Stimulated activated naive CD8-positive, alpha-beta T cell treated with anti-CD3 and anti-CD28 coated beads, Interleukin-15, Interleukin-2, amounts not matched to agents 100 ng/mL and 50 ng/mL, for 24 hours (primary cell): ENCODE results near the gene WSB2.

Experiments used
- H3K27ac Mint-ChIP-seq: one replicate; pipeline ENCODE4 v1.8.0; 2021; ENCODE audit warnings: mild to moderate bottlenecking, mixed read lengths
- H3K27me3 Mint-ChIP-seq: one replicate; pipeline ENCODE4 v1.8.0; 2021; ENCODE audit warnings: mixed read lengths
- H3K36me3 Mint-ChIP-seq: one replicate; pipeline ENCODE4 v1.8.0; 2021; ENCODE audit warnings: low read depth, mixed read lengths
- H3K4me1 Mint-ChIP-seq: one replicate; pipeline ENCODE4 v1.8.0; 2021; ENCODE audit warnings: low read depth, mixed read lengths
- H3K4me3 Mint-ChIP-seq: one replicate; pipeline ENCODE4 v1.8.0; 2021; ENCODE audit warnings: mild to moderate bottlenecking, mixed read lengths
- H3K9me3 Mint-ChIP-seq: one replicate; pipeline ENCODE4 v1.8.0; 2021; ENCODE audit warnings: mixed read lengths

WSB2 gene

DNA sequence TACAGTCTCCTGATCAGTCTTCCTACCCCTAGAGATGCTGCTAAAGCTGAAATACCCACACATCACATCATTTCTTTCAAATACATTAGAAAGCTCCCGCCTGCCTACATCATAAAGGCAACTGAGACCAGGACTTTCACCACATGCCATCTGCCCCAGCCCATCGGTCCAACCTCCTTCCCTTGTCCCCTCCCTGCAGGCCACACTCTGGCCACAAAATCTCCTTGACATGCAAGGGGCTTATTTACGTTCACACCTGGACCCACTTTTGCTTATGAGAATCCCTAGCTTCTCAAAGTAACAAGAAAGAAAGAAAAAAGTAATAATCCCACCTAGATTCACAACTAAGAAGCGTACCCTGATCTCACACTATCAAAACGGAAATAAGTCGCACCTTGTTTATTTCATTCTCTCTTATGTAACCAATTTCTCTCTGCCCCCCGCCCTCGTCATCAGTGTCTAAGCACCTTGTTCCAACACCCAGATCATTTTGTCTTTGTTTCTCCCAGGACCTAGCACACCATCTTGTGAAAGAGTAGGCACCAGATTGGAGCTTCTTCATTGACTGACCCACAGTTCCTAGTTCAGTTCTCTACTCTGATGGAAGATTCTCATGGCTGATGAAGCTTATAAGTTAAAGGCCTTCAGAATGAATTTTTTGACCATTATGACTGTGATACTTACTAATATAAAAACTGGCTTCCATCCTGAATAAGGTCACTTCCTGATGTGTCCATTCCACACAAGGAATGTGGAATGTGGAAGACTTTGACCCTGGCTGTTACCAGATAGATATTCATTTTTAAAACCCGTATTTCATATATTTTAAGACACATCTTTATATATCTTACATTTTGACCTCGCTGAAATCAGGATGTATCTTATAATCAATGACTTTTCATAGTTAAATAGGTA is 7.7 kb downstream of the WSB2 start:
- peak overlapping the region; percentile 89 for H3K27ac Mint-ChIP-seq
- H3K9me3 Mint-ChIP-seq: no peaks in the 10 kb centered on the region
- H3K4me3 Mint-ChIP-seq: no peak overlapping the region
- no peaks in the 10 kb centered on the region for H3K27me3 Mint-ChIP-seq
- H3K4me1 Mint-ChIP-seq: peaks cover 40% of the 10 kb centered on the region
- H3K36me3 Mint-ChIP-seq: peaks cover 28% of the 10 kb centered on the region

GRCh38 chr12:118052324-118053070 is 8.5 kb downstream of the WSB2 start:
- Mint-ChIP-seq H3K4me3 (peak overlapping the region; percentile 56), H3K27me3 (no peaks in the 10 kb centered on the region), H3K4me1 (peaks cover 40% of the 10 kb centered on the region), H3K36me3 (peaks cover 28% of the 10 kb centered on the region), H3K9me3 (no peaks in the 10 kb centered on the region), H3K27ac (peak overlapping the region; percentile 89)

GRCh38 chr12:118050972-118051910 is 9.7 kb downstream of the WSB2 start:
- no peak overlapping the region for H3K4me3 Mint-ChIP-seq
- H3K9me3 Mint-ChIP-seq: no peaks in the 10 kb centered on the region
- peak overlapping the region; percentile 89 for H3K27ac Mint-ChIP-seq
- peaks cover 35% of the 10 kb centered on the region for H3K36me3 Mint-ChIP-seq
- H3K4me1 Mint-ChIP-seq: peaks cover 49% of the 10 kb centered on the region
- H3K27me3 Mint-ChIP-seq: no peaks in the 10 kb centered on the region

DNA sequence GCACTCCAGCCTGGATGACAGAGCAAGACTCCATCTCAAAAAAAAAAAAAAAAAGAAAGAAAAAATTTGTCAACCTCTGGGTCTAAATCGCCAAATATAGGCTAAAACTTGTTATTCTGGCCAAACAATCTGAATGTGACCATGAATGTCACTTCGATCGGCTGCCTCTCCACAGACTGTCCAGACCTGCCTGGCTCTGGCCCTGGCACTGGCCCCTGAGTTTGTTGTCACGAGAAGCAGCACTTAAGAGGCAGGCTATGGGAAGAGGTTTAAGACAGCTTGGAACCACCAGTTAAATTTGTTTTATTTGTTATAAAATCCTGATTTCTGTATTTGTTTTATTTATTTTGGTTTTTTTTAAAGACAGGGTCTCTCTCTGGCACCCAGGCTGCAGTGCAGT is 14.5 kb downstream of the WSB2 start:
- Mint-ChIP-seq H3K4me3 (no peak overlapping the region), H3K36me3 (peaks cover 63% of the 10 kb centered on the region), H3K27me3 (no peaks in the 10 kb centered on the region), H3K9me3 (no peaks in the 10 kb centered on the region), H3K4me1 (peaks cover 61% of the 10 kb centered on the region), H3K27ac (peak overlapping the region; percentile 98)

GRCh38 chr12:118044577-118044976 is 16.4 kb downstream of the WSB2 start:
- Mint-ChIP-seq H3K9me3 (no peaks in the 10 kb centered on the region), H3K4me1 (peaks cover 58% of the 10 kb centered on the region), H3K36me3 (peaks cover 60% of the 10 kb centered on the region), H3K27ac (peak overlapping the region; percentile 98), H3K4me3 (peak overlapping the region; percentile 65), H3K27me3 (no peaks in the 10 kb centered on the region)

GRCh38 chr12:118044075-118044474 is 16.9 kb downstream of the WSB2 start:
- Mint-ChIP-seq H3K27ac (peak overlapping the region; percentile 98), H3K9me3 (no peaks in the 10 kb centered on the region), H3K4me1 (peaks cover 58% of the 10 kb centered on the region), H3K27me3 (no peaks in the 10 kb centered on the region), H3K36me3 (peaks cover 63% of the 10 kb centered on the region), H3K4me3 (peak overlapping the region; percentile 65)

DNA sequence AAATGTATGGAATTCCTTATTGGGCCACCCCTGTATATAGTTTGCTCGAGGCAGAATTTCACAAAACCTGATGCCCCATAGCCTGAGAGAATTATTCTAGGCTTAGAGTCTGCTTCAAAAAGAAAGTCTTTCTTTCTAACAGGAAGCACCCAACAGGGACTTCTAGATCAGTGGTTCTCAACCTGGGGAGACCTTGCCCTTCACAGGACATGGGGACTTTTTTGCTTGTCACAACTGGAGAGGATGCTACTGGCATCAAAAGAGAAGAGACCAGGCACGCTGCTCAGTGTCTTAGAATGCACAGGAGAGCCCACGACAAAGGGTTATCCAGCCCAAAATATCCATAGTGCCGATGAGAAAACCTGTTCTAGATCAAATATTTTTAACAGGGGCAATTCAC is 18.9 kb downstream of the WSB2 start:
- H3K27ac Mint-ChIP-seq: peak overlapping the region; percentile 76
- H3K4me1 Mint-ChIP-seq: peaks cover 64% of the 10 kb centered on the region
- no peak overlapping the region for H3K4me3 Mint-ChIP-seq
- H3K27me3 Mint-ChIP-seq: no peaks in the 10 kb centered on the region
- H3K9me3 Mint-ChIP-seq: no peaks in the 10 kb centered on the region
- peaks cover 74% of the 10 kb centered on the region for H3K36me3 Mint-ChIP-seq

GRCh38 chr12:118038137-118038536 is 22.8 kb downstream of the WSB2 start:
- no peaks in the 10 kb centered on the region for H3K9me3 Mint-ChIP-seq
- H3K27me3 Mint-ChIP-seq: no peaks in the 10 kb centered on the region
- H3K4me3 Mint-ChIP-seq: no peak overlapping the region
- peaks cover 83% of the 10 kb centered on the region for H3K36me3 Mint-ChIP-seq
- peak overlapping the region; percentile 52 for H3K27ac Mint-ChIP-seq
- peaks cover 64% of the 10 kb centered on the region for H3K4me1 Mint-ChIP-seq

- Mint-ChIP-seq H3K4me1 (peaks cover 63% of the 10 kb centered on the region), H3K4me3 (no peak overlapping the region), H3K27ac (peak overlapping the region; percentile 91), H3K27me3 (no peaks in the 10 kb centered on the region), H3K36me3 (peaks cover 83% of the 10 kb centered on the region), H3K9me3 (no peaks in the 10 kb centered on the region)
Observed at GRCh38 chr12:118036672-118037411, 24.1 kb downstream of the WSB2 start.

DNA sequence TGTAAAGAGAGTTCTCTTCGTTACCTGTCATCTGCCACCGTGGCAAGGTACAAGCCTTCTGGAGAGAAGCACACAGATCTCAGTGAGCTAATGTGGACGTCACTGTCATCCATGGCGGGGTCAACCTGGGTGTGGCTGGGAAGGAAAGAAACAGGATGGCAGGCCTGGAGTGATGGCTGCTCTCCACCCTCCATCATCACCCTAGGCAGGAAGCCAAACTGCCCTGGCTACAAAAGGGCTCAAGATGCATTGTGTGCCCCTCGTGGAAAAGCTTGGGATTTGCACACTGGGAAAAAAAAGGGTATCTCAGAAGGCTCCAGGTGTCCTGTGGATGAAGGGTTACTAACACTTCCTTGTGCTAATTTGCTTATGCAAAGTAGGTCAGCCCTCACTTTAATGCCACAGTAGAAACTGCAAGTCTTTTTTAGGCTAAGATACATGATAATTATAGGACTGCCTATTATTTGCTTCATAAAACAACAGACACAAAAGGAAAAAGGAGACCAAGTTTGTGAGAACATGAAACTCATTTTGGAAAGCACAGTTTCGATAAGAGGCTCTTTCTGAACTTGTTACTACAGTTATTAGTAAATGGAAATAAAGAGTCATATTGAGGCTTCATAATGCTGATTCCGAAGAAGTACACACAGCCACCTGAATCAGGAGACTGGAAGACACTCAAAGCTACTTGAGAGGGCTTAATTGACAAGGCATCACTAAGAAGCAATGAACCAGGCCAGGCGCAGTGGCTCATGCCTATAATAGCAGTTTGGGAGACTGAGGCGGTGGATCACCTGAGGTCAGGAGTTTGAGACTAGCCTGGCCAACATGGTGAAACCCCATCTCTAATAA is 25.6 kb downstream of the WSB2 start:
- Mint-ChIP-seq H3K27me3 (no peaks in the 10 kb centered on the region), H3K36me3 (peaks cover 89% of the 10 kb centered on the region), H3K4me1 (peaks cover 62% of the 10 kb centered on the region), H3K27ac (peak overlapping the region; percentile 91), H3K4me3 (peak overlapping the region; percentile 44), H3K9me3 (no peaks in the 10 kb centered on the region)

DNA sequence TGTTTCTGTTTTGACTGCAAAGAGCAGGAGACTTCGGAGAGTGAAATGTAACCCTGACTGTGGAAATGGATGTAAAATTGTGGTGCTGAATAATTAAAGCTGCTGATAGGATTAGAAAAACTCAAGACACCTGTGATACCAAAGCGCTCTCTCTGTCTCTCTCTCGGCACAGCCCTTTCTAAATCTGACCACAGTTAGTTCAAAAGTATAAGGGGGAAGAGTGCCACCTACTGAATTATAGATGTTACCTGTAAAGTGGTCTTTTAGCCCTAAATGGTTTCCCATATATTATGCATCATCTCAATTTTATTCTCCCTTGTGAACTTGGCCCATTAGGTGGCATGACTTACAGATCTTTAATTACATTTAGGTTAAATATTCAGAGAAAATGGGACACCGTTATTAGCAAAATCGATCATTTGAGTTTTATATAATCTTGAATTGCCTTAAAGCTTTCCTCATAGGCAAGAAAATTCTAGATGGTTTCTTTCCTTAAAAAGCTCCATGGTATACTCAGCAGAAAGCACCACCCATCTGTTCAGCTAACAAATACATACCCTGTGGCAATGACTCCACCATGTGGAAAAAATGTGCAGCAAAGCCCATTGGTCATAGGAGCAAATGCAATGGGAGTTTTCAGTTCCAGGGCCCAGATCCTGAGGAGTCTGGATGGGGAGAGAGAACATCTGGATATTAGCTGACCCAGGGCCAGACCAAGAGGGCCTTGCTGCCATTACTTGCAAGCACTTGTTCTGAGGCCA is 26.4 kb downstream of the WSB2 start:
- H3K4me1 Mint-ChIP-seq: peaks cover 65% of the 10 kb centered on the region
- peaks cover 93% of the 10 kb centered on the region for H3K36me3 Mint-ChIP-seq
- H3K4me3 Mint-ChIP-seq: peak overlapping the region; percentile 44
- no peaks in the 10 kb centered on the region for H3K9me3 Mint-ChIP-seq
- H3K27me3 Mint-ChIP-seq: no peaks in the 10 kb centered on the region
- peak overlapping the region; percentile 91 for H3K27ac Mint-ChIP-seq

- H3K27me3 Mint-ChIP-seq: no peaks in the 10 kb centered on the region
- peaks cover 70% of the 10 kb centered on the region for H3K4me1 Mint-ChIP-seq
- H3K9me3 Mint-ChIP-seq: no peaks in the 10 kb centered on the region
- no peak overlapping the region for H3K4me3 Mint-ChIP-seq
- H3K27ac Mint-ChIP-seq: peak overlapping the region; percentile 91
- peaks cover 92% of the 10 kb centered on the region for H3K36me3 Mint-ChIP-seq
Observed at GRCh38 chr12:118033902-118034301, 27.1 kb downstream of the WSB2 start.

- no peak overlapping the region for H3K27ac Mint-ChIP-seq
- peaks cover 92% of the 10 kb centered on the region for H3K36me3 Mint-ChIP-seq
- H3K4me1 Mint-ChIP-seq: peaks cover 72% of the 10 kb centered on the region
- H3K27me3 Mint-ChIP-seq: no peaks in the 10 kb centered on the region
- no peaks in the 10 kb centered on the region for H3K9me3 Mint-ChIP-seq
- no peak overlapping the region for H3K4me3 Mint-ChIP-seq
Observed at GRCh38 chr12:118033323-118033722, 27.7 kb downstream of the WSB2 start.
